Activated CD4-positive, alpha-beta memory T cell treated with anti-CD3 and anti-CD28 coated beads for 36 hours (primary cell): ENCODE results near the gene KIAA0930. TPM values are rescaled to one million over a fixed set of nuclear protein-coding genes. Genes with fewer than 3 reads are reported as not detected.
A peak's percentile ranks its signal among the peaks of the same experiment; 100 is the strongest.

ENCODE experiments used
- CTCF ChIA-PET: fragments of 350-600 bp; sonication (Branson Sonifier 250); formaldehyde crosslinking; loops from one replicate; lab custom pipeline; 2021; ENCODE audit warnings: antibody characterized with exemption, inconsistent platforms; lab: Charles Lee
- POLR2A ChIA-PET: fragments of 350-600 bp; sonication (Branson Sonifier 250); formaldehyde crosslinking; loops from one replicate; lab custom pipeline; 2021; ENCODE audit warnings: antibody characterized with exemption; lab: Charles Lee
- DNase-seq: peaks from one replicate; pipeline ENCODE4 v3.0.0-alpha.2; 2020
- H3K27ac Mint-ChIP-seq: one replicate; pipeline ENCODE4 v1.8.0; 2021; ENCODE audit warnings: mixed read lengths
- H3K27me3 Mint-ChIP-seq: one replicate; pipeline ENCODE4 v1.8.0; 2021; ENCODE audit warnings: mixed read lengths
- H3K36me3 Mint-ChIP-seq: one replicate; pipeline ENCODE4 v1.8.0; 2021; ENCODE audit warnings: mixed read lengths
- H3K4me1 Mint-ChIP-seq: one replicate; pipeline ENCODE4 v1.8.0; 2021; ENCODE audit warnings: low read depth, mixed read lengths
- H3K4me3 Mint-ChIP-seq: one replicate; pipeline ENCODE4 v1.8.0; 2021; ENCODE audit warnings: mild to moderate bottlenecking, mixed read lengths
- H3K9me3 Mint-ChIP-seq: one replicate; pipeline ENCODE4 v1.8.0; 2021; ENCODE audit warnings: mixed read lengths
- intact Hi-C: fragments of 100-400 bp; cut with micrococcal nuclease; formaldehyde crosslinking; loops from one replicate; pipeline ENCODE4 v1.15.1; 2023
- total RNA-seq, 2 experiments: library from RNA; stranded (reverse); gene quantifications; one replicate each; pipeline ENCODE4 v1.2.3, GENCODE V29; 2021

The KIAA0930 gene
- total RNA-seq, 2 experiments from 2014 or later, result 31.1 to 31.9 TPM

GRCh38 chr22:45166932-45167331 is 73.8 kb downstream of the KIAA0930 start:
- peak overlapping the region; percentile 14 for H3K27ac Mint-ChIP-seq
- H3K4me1 Mint-ChIP-seq, result peaks cover 58% of the 10 kb centered on the region
- intact Hi-C loops, result loop anchor here (10.0 kb wide), 1 partner anchor 868 kb away; no protein-coding TSS in a partner anchor
- no peak for DNase-seq
- peaks cover 56% of the 10 kb centered on the region for H3K36me3 Mint-ChIP-seq
- no peaks in the 10 kb centered on the region for H3K27me3 Mint-ChIP-seq
- ChIA-PET CTCF (interaction anchor here (0.9 to 1.5 kb wide), 2 partner anchors 43 to 66 kb away, joined by 3 to 4 read pairs; no protein-coding TSS in a partner anchor), POLR2A (no interaction called here)
- H3K9me3 Mint-ChIP-seq, result no peaks in the 10 kb centered on the region
- no peak overlapping the region for H3K4me3 Mint-ChIP-seq

- CTCF ChIA-PET, result interaction anchor here (0.7 to 2.0 kb wide), 9 partner anchors 8 to 509 kb away, joined by 3 to 14 read pairs (median 3); no protein-coding TSS in a partner anchor
- Mint-ChIP-seq H3K4me3 (peak overlapping the region; percentile 99), H3K4me1 (peaks cover 54% of the 10 kb centered on the region), H3K27me3 (no peaks in the 10 kb centered on the region), H3K36me3 (peaks cover 34% of the 10 kb centered on the region), H3K27ac (peak overlapping the region; percentile 95), H3K9me3 (no peaks in the 10 kb centered on the region)
- POLR2A ChIA-PET, result interaction anchor here (0.6 to 1.6 kb wide), 8 partner anchors 9 to 173 kb away, joined by 3 to 12 read pairs (median 4); no protein-coding TSS in a partner anchor
- DNase-seq, result peak; percentile 48
- intact Hi-C loops, result loop anchor here (5.0 to 10.0 kb wide), 3 partner anchors 37 to 870 kb away; no protein-coding TSS in a partner anchor
These were observed 76.2 kb downstream of the KIAA0930 start for GRCh38 chr22:45164270-45165088.

GRCh38 chr22:45163451-45164269 is 77.0 kb downstream of the KIAA0930 start, which contains the start of gene NUP50:
Gene NUP50, plus strand, starts transcription at chr22:45163925. Its CDS starts 4,253 bp downstream, at chr22:45168178.
- intact Hi-C loops, result loop anchor here (5.0 to 10.0 kb wide), 3 partner anchors 36 to 871 kb away; no protein-coding TSS in a partner anchor
- POLR2A ChIA-PET, result interaction anchor here (0.6 to 1.6 kb wide), 8 partner anchors 9 to 1211 kb away, joined by 3 to 12 read pairs (median 4); no protein-coding TSS in a partner anchor
- CTCF ChIA-PET, result interaction anchor here (0.7 to 1.1 kb wide), 6 partner anchors 9 to 509 kb away, joined by 3 to 4 read pairs (median 3); no protein-coding TSS in a partner anchor

GRCh38 chr22:45163099-45163450 is 77.6 kb downstream of the KIAA0930 start:
- H3K27me3 Mint-ChIP-seq, result no peaks in the 10 kb centered on the region
- no peaks in the 10 kb centered on the region for H3K9me3 Mint-ChIP-seq
- peaks cover 23% of the 10 kb centered on the region for H3K36me3 Mint-ChIP-seq
- CTCF ChIA-PET, result interaction anchor here (0.9 to 1.1 kb wide), 4 partner anchors 9 to 61 kb away, joined by 3 to 4 read pairs (median 3); no protein-coding TSS in a partner anchor
- POLR2A ChIA-PET, result interaction anchor here (0.9 to 1.6 kb wide), 5 partner anchors 10 to 159 kb away, joined by 3 to 12 read pairs (median 3); no protein-coding TSS in a partner anchor
- H3K4me1 Mint-ChIP-seq, result peaks cover 47% of the 10 kb centered on the region
- H3K4me3 Mint-ChIP-seq, result peak overlapping the region; percentile 99
- intact Hi-C loops, result loop anchor here (5.0 to 10.0 kb wide), 3 partner anchors 36 to 872 kb away; no protein-coding TSS in a partner anchor
- peak overlapping the region; percentile 78 for H3K27ac Mint-ChIP-seq
- DNase-seq, result no peak

More at GRCh38 chr22:45163451-45164269, 77.0 kb downstream of the KIAA0930 start, which contains the start of gene NUP50:
- Mint-ChIP-seq H3K36me3 (peaks cover 28% of the 10 kb centered on the region), H3K4me1 (peaks cover 53% of the 10 kb centered on the region), H3K9me3 (no peaks in the 10 kb centered on the region), H3K27ac (peak within 1 kb of the TSS; percentile 95), H3K27me3 (no peaks in the 10 kb centered on the region), H3K4me3 (peak within 1 kb of the TSS; percentile 99)
- peak; percentile 97 for DNase-seq

- DNase-seq, result no peak
- peaks cover 47% of the 10 kb centered on the region for H3K4me1 Mint-ChIP-seq
- CTCF ChIA-PET, result interaction anchor here (1.1 kb wide), 1 partner anchor 46 kb away, joined by 3 read pairs; no protein-coding TSS in a partner anchor
- no peaks in the 10 kb centered on the region for H3K9me3 Mint-ChIP-seq
- H3K27ac Mint-ChIP-seq, result peak overlapping the region; percentile 78
- H3K4me3 Mint-ChIP-seq, result peak overlapping the region; percentile 99
- H3K36me3 Mint-ChIP-seq, result peaks cover 27% of the 10 kb centered on the region
- intact Hi-C loops, result loop anchor here (5.0 to 10.0 kb wide), 3 partner anchors 35 to 872 kb away; no protein-coding TSS in a partner anchor
- POLR2A ChIA-PET, result interaction anchor here (1.6 kb wide), 1 partner anchor 11 kb away, joined by 12 read pairs; no protein-coding TSS in a partner anchor
- no peaks in the 10 kb centered on the region for H3K27me3 Mint-ChIP-seq
These were observed 78.2 kb downstream of the KIAA0930 start for GRCh38 chr22:45162531-45162930.

GRCh38 chr22:45159652-45160462 is 80.8 kb downstream of the KIAA0930 start:
- ChIA-PET POLR2A (no interaction called here), CTCF (interaction anchor here (0.6 to 1.3 kb wide), 4 partner anchors 11 to 63 kb away, joined by 3 read pairs; no protein-coding TSS in a partner anchor)
- Mint-ChIP-seq H3K4me1 (peaks cover 29% of the 10 kb centered on the region), H3K9me3 (no peaks in the 10 kb centered on the region), H3K27me3 (no peaks in the 10 kb centered on the region), H3K36me3 (peaks cover 27% of the 10 kb centered on the region), H3K27ac (no peak overlapping the region), H3K4me3 (no peak overlapping the region)
- no peak for DNase-seq
- intact Hi-C loops, result loop anchor here (5.0 to 10.0 kb wide), 3 partner anchors 33 to 875 kb away; no protein-coding TSS in a partner anchor

GRCh38 chr22:45157907-45158306 is 82.8 kb downstream of the KIAA0930 start:
- DNase-seq, result no peak
- peaks cover 24% of the 10 kb centered on the region for H3K36me3 Mint-ChIP-seq
- H3K27me3 Mint-ChIP-seq, result no peaks in the 10 kb centered on the region
- H3K4me3 Mint-ChIP-seq, result no peak overlapping the region
- intact Hi-C loops, result no loop called here
- H3K4me1 Mint-ChIP-seq, result peaks cover 29% of the 10 kb centered on the region
- no peaks in the 10 kb centered on the region for H3K9me3 Mint-ChIP-seq
- H3K27ac Mint-ChIP-seq, result no peak overlapping the region
- CTCF ChIA-PET, result no interaction called here
- POLR2A ChIA-PET, result no interaction called here

GRCh38 chr22:45155050-45155840 is 85.4 kb downstream of the KIAA0930 start:
- CTCF ChIA-PET, result no interaction called here
- Mint-ChIP-seq H3K27ac (no peak overlapping the region), H3K27me3 (no peaks in the 10 kb centered on the region), H3K4me3 (no peak overlapping the region), H3K4me1 (peaks cover 11% of the 10 kb centered on the region), H3K9me3 (no peaks in the 10 kb centered on the region), H3K36me3 (peaks cover 34% of the 10 kb centered on the region)
- intact Hi-C loops, result no loop called here
- DNase-seq, result no peak
- POLR2A ChIA-PET, result no interaction called here

GRCh38 chr22:45154383-45154782 is 86.3 kb downstream of the KIAA0930 start:
- no peaks in the 10 kb centered on the region for H3K27me3 Mint-ChIP-seq

GRCh38 chr22:45151503-45151902 is 89.2 kb downstream of the KIAA0930 start:
- ChIA-PET POLR2A (no interaction called here), CTCF (no interaction called here)
- H3K36me3 Mint-ChIP-seq, result peaks cover 21% of the 10 kb centered on the region
- no peak overlapping the region for H3K4me3 Mint-ChIP-seq
- H3K27ac Mint-ChIP-seq, result no peak overlapping the region
- intact Hi-C loops, result no loop called here
- DNase-seq, result no peak
- H3K9me3 Mint-ChIP-seq, result no peaks in the 10 kb centered on the region
- no peaks in the 10 kb centered on the region for H3K27me3 Mint-ChIP-seq
- H3K4me1 Mint-ChIP-seq, result no peaks in the 10 kb centered on the region

More at GRCh38 chr22:45154383-45154782, 86.3 kb downstream of the KIAA0930 start:
- CTCF ChIA-PET, result no interaction called here
- DNase-seq, result no peak
- POLR2A ChIA-PET, result no interaction called here
- H3K9me3 Mint-ChIP-seq, result no peaks in the 10 kb centered on the region
- peaks cover 3% of the 10 kb centered on the region for H3K4me1 Mint-ChIP-seq
- H3K36me3 Mint-ChIP-seq, result peaks cover 32% of the 10 kb centered on the region
- H3K4me3 Mint-ChIP-seq, result no peak overlapping the region
- no peak overlapping the region for H3K27ac Mint-ChIP-seq
- intact Hi-C loops, result no loop called here
